DOHH2 (cell line): ENCODE data around the gene SRXN1.

Experiments
- H3F3A ChIP-seq: fragments of 200-600 bp; sonication (generic), shearing (Covaris generic); 2 replicates; pipeline ENCODE4 v1.6.0; 2016; ENCODE audit warnings: antibody characterized with exemption, mild to moderate bottlenecking; ENCODE audit not compliant: control insufficient read depth, insufficient read depth
- H3K27ac ChIP-seq: fragments of 200-600 bp; sonication (generic); 2 replicates; pipeline ENCODE4 v1.5.1; 2014; ENCODE audit warnings: low read depth, mild to moderate bottlenecking, low read length, moderate library complexity
- H3K27me3 ChIP-seq: fragments of 200-600 bp; sonication (generic); 2 replicates; pipeline ENCODE4 v1.6.1; 2014; ENCODE audit warnings: mild to moderate bottlenecking, low read length, mixed read lengths; ENCODE audit not compliant: control insufficient read depth
- H3K36me3 ChIP-seq: fragments of 200-600 bp; sonication (generic); 2 replicates; pipeline ENCODE4 v1.6.1; 2014; ENCODE audit warnings: mild to moderate bottlenecking, low read length, moderate library complexity, mixed read lengths; ENCODE audit not compliant: control insufficient read depth
- H3K4me1 ChIP-seq: fragments of 200-600 bp; sonication (generic); 2 replicates; pipeline ENCODE4 v1.6.1; 2014; ENCODE audit warnings: mild to moderate bottlenecking, low read length, mixed read lengths; ENCODE audit not compliant: control insufficient read depth
- H3K4me2 ChIP-seq: fragments of 200-600 bp; sonication (generic); 2 replicates; pipeline ENCODE4 v1.6.0; 2014; ENCODE audit warnings: mild to moderate bottlenecking, low read length, moderate library complexity
- H3K4me3 ChIP-seq: fragments of 200-600 bp; sonication (generic); 2 replicates; pipeline ENCODE4 v1.5.1; 2014; ENCODE audit warnings: mild to moderate bottlenecking, low read length, mixed read lengths
- H3K79me2 ChIP-seq: fragments of 200-600 bp; sonication (generic); 2 replicates; pipeline ENCODE4 v1.6.1; 2014; ENCODE audit warnings: mild to moderate bottlenecking, low read length, mixed read lengths; ENCODE audit not compliant: control insufficient read depth
- H3K9me2 ChIP-seq: fragments of 200-600 bp; sonication (generic); replicated peaks from 2 replicates; pipeline ENCODE4 v1.6.1; 2014; ENCODE audit warnings: mild to moderate bottlenecking, low read length, mixed read lengths; ENCODE audit not compliant: control insufficient read depth
- H3K9me3 ChIP-seq: fragments of 200-600 bp; sonication (generic); 2 replicates; pipeline ENCODE4 v1.6.1; 2014; ENCODE audit warnings: antibody characterized with exemption, low read length, mixed read lengths; ENCODE audit not compliant: control insufficient read depth, insufficient read depth
- H4K20me1 ChIP-seq: fragments of 200-600 bp; sonication (generic); 2 replicates; pipeline ENCODE4 v1.6.0; 2014; ENCODE audit warnings: low read depth, mild to moderate bottlenecking, antibody characterized with exemption, low read length, moderate library complexity; ENCODE audit not compliant: control insufficient read depth, insufficient read depth
- CTCF ChIP-seq: fragments of 200-600 bp; sonication (generic); IDR thresholded peaks from one replicate; pipeline ENCODE4 v1.5.1; 2014; ENCODE audit warnings: antibody characterized with exemption, mild to moderate bottlenecking, low read depth, low read length; ENCODE audit not compliant: poor library complexity, severe bottlenecking
- EZH2phosphoT487 ChIP-seq: fragments of 200-600 bp; sonication (generic); IDR thresholded peaks from 2 replicates; pipeline ENCODE4 v1.6.1; 2017; ENCODE audit warnings: borderline replicate concordance, mild to moderate bottlenecking, antibody characterized with exemption, low read length, moderate library complexity, mixed read lengths

The SRXN1 gene

GRCh38 chr20:635893-636338, 17.1 kb downstream of the SRXN1 start:
- H3K4me2 ChIP-seq: no peak overlapping the region
- H3F3A ChIP-seq: no peaks in the 10 kb centered on the region
- H3K36me3 ChIP-seq: no peaks in the 10 kb centered on the region
- no peaks in the 10 kb centered on the region; the same call in 1 of the 2 replicates for H3K27me3 ChIP-seq
- H3K4me1 ChIP-seq: no peaks in the 10 kb centered on the region
- TF ChIP-seq EZH2phosphoT487: no peak
- no peak for TF ChIP-seq CTCF
- no peak overlapping the region for H3K4me3 ChIP-seq
- H3K27ac ChIP-seq: no peak overlapping the region
- no peaks in the 10 kb centered on the region for H3K79me2 ChIP-seq
- H3K9me3 ChIP-seq: no peaks in the 10 kb centered on the region
- no peaks in the 10 kb centered on the region for H3K9me2 ChIP-seq
- no peaks in the 10 kb centered on the region for H4K20me1 ChIP-seq

- H3K4me1 ChIP-seq: no peaks in the 10 kb centered on the region
- H3K79me2 ChIP-seq: no peaks in the 10 kb centered on the region
- no peaks in the 10 kb centered on the region; the same call in 1 of the 2 replicates for H3K27me3 ChIP-seq
- no peaks in the 10 kb centered on the region for H3F3A ChIP-seq
- no peaks in the 10 kb centered on the region for H3K36me3 ChIP-seq
- no peak overlapping the region for H3K4me3 ChIP-seq
- no peaks in the 10 kb centered on the region for H3K9me3 ChIP-seq
- no peaks in the 10 kb centered on the region for H3K9me2 ChIP-seq
- TF ChIP-seq EZH2phosphoT487 (no peak), CTCF (no peak)
- no peak overlapping the region for H3K4me2 ChIP-seq
- H3K27ac ChIP-seq: no peak overlapping the region
- no peaks in the 10 kb centered on the region for H4K20me1 ChIP-seq
These were observed 17.7 kb downstream of the SRXN1 start for GRCh38 chr20:635028-635892.

- Histone ChIP-seq H3K4me2 (no peak overlapping the region), H3F3A (no peaks in the 10 kb centered on the region), H3K9me2 (no peaks in the 10 kb centered on the region), H3K4me1 (no peaks in the 10 kb centered on the region), H3K79me2 (no peaks in the 10 kb centered on the region), H3K27ac (no peak overlapping the region), H3K4me3 (no peak overlapping the region), H3K36me3 (no peaks in the 10 kb centered on the region), H4K20me1 (no peaks in the 10 kb centered on the region), H3K9me3 (no peaks in the 10 kb centered on the region), H3K27me3 (no peaks in the 10 kb centered on the region; the same call in 1 of the 2 replicates)
- no peak for TF ChIP-seq EZH2phosphoT487
- no peak for TF ChIP-seq CTCF
These were observed 18.7 kb downstream of the SRXN1 start for GRCh38 chr20:634148-634925.
